Naive B cell (primary cell): ENCODE measurements around the gene ORM2. TPM values are rescaled to one million over a fixed set of nuclear protein-coding genes. Genes with fewer than 3 reads are reported as not detected.
"Not testable (repeated sequence)": the region's sequence is repeated elsewhere in the genome, so short reads cannot be mapped to it uniquely, and the experiment has no call there.

Experiments
- ATAC-seq, 2 donors: fragments of 150-1000 bp; cut with Tn5 transposase; 2 replicates each; pipeline ENCODE4 v1.10.0; 2021; ENCODE audit warnings: low read depth in 2 of 2, mild to moderate bottlenecking in 2 of 2, moderate library complexity in 2 of 2
- DNase-seq: peaks from one replicate; pipeline ENCODE4 v3.0.0; 2022
- H3K27ac Mint-ChIP-seq, 6 donors: one replicate each; pipeline ENCODE4 v1.8.0; 2020 to 2022; ENCODE audit warnings: mild to moderate bottlenecking in 6 of 6, mixed read lengths in 6 of 6, moderate library complexity in 5 of 6, inconsistent platforms in 2 of 6
- H3K27me3 Mint-ChIP-seq, 3 donors: one replicate each; pipeline ENCODE4 v1.8.0; 2021 to 2022; ENCODE audit warnings: mixed read lengths in 3 of 3, mild to moderate bottlenecking in 1 of 3
- H3K36me3 Mint-ChIP-seq, 2 donors: one replicate each; pipeline ENCODE4 v1.8.0; 2020 to 2022; ENCODE audit warnings: mixed read lengths in 2 of 2, inconsistent platforms in 1 of 2, mild to moderate bottlenecking in 1 of 2
- H3K4me1 Mint-ChIP-seq, 3 donors: one replicate each; pipeline ENCODE4 v1.8.0; 2020 to 2022; ENCODE audit warnings: mixed read lengths in 3 of 3, inconsistent platforms in 1 of 3, mild to moderate bottlenecking in 1 of 3, moderate library complexity in 1 of 3
- H3K4me3 Mint-ChIP-seq, 8 donors: one replicate each; pipeline ENCODE4 v1.8.0; 2020 to 2022; ENCODE audit warnings: mild to moderate bottlenecking in 8 of 8, mixed read lengths in 8 of 8, moderate library complexity in 8 of 8, inconsistent platforms in 2 of 8
- H3K9me3 Mint-ChIP-seq, 7 donors: one replicate each; pipeline ENCODE4 v1.8.0; 2020 to 2022; ENCODE audit warnings: mixed read lengths in 7 of 7, mild to moderate bottlenecking in 5 of 7, inconsistent platforms in 2 of 7, moderate library complexity in 1 of 7
- polyA plus RNA-seq, 6 donors: library from polyadenylated mRNA; unstranded; fragments of 300-500 nt; fragmentation: Illumina TruSeq; gene quantifications; one replicate each; pipeline ENCODE4 v1.2.3, GENCODE V29; 2021; ENCODE audit warnings: low read depth in 6 of 6

ORM2 gene
- polyA plus RNA-seq, 6 donors from 2014 or later: not detected

DNA sequence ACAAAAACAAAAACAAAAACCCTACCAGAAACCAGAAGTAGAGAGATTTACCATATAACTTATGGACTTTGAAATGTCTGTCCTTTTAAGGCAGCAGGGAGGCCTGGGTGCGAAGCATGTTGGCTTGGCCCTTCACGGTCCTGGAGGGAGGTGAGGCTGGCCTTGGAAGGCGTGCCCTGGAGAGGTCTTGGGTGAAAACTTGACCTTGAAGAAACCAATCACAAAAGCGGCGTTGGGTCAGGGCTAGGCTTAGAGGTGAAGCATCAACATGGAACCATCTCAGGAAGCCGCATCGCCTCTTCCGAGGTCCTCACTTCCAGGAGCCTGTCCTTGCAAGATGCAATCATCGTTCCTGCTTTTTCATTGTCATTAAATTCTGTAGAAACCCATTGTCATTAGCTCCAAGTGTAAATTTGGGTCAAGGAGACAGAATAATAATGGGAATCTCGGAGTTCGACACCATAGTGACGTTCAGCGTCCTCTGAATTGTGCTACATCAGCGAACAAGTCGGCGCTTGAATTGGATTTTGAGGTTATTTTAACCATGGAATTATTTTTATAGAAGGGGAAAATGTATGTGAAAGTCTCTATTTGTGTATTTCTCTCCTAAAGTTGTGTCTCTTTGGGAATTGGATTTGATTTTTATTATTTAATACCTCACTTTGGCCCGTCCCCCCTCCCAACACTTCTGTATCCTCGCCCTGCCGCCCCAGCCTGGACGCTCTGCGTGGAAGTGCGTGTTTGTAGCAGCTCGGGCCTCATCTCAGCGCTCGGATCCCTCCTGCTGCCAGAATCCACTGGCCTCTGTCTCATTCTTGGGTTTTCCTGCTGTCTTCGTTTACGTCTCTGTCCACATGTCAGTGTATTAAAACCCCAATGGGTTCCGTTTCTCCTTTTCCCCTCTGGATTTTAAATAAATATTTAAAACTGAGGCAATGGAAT, 17.8 kb upstream of the ORM2 start:
- H3K4me3 Mint-ChIP-seq: no peak overlapping the region
- peaks cover 0 to 5% (median 0%) of the 10 kb centered on the region in 3 donors for H3K27me3 Mint-ChIP-seq
- H3K9me3 Mint-ChIP-seq: peaks cover 0 to 6% (median 4%) of the 10 kb centered on the region in 7 donors
- no peak for ATAC-seq
- H3K4me1 Mint-ChIP-seq: no peaks in the 10 kb centered on the region
- peaks cover 0 to 6% of the 10 kb centered on the region in 2 donors for H3K36me3 Mint-ChIP-seq
- DNase-seq: no peak
- no peak overlapping the region for H3K27ac Mint-ChIP-seq

DNA sequence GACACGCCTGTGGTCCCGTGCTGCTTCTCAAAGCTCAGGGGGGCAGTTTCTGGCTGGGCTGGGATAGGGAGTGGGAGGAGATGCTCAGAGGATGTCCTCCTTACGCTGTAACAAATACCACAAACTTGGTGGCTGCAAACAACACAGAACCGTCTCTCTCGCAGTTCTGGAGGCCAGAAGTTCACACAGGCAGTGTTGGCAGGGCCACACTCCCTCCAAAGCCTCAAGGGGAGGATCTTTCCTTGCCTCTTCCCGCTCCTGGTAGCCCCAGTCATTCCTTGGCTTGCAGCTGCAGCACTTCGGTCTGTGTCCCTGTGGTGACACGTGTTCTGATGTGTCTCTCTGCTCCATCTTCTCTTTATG, 17.2 kb upstream of the ORM2 start:
- H3K27ac Mint-ChIP-seq: no peak overlapping the region
- no peaks in the 10 kb centered on the region for H3K4me1 Mint-ChIP-seq
- H3K27me3 Mint-ChIP-seq: peaks cover 0 to 4% (median 0%) of the 10 kb centered on the region in 3 donors
- H3K4me3 Mint-ChIP-seq: no peak overlapping the region
- no peak for ATAC-seq
- no peak for DNase-seq
- H3K9me3 Mint-ChIP-seq: peaks cover 0 to 6% (median 4%) of the 10 kb centered on the region in 7 donors
- peaks cover 0 to 6% of the 10 kb centered on the region in 2 donors for H3K36me3 Mint-ChIP-seq

DNA sequence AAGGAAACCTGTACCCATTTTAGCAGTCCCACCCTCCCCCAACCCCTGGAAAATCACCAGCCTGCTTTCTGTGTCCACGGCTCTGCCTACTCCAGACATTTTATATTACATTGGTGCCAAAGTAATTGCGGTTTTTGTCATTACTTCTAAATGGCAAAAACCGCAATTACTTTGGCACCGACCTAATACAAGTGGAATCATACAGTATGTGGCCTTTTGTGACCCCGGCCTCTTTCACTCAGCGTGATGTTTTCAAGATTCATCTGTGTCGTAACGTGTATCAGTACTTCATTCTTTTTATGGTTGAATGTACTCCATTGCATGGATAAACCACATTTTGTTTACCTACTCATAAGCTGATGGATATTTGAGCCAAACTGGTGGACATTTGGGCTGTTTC, 16.5 kb upstream of the ORM2 start:
- Mint-ChIP-seq H3K27me3 (peaks cover 0 to 4% (median 0%) of the 10 kb centered on the region in 3 donors), H3K4me3 (no peak overlapping the region), H3K27ac (no peak overlapping the region), H3K9me3 (peaks cover 0 to 6% (median 4%) of the 10 kb centered on the region in 7 donors), H3K36me3 (peaks cover 0 to 6% of the 10 kb centered on the region in 2 donors), H3K4me1 (no peaks in the 10 kb centered on the region)
- DNase-seq (no peak), ATAC-seq (no peak)

DNA sequence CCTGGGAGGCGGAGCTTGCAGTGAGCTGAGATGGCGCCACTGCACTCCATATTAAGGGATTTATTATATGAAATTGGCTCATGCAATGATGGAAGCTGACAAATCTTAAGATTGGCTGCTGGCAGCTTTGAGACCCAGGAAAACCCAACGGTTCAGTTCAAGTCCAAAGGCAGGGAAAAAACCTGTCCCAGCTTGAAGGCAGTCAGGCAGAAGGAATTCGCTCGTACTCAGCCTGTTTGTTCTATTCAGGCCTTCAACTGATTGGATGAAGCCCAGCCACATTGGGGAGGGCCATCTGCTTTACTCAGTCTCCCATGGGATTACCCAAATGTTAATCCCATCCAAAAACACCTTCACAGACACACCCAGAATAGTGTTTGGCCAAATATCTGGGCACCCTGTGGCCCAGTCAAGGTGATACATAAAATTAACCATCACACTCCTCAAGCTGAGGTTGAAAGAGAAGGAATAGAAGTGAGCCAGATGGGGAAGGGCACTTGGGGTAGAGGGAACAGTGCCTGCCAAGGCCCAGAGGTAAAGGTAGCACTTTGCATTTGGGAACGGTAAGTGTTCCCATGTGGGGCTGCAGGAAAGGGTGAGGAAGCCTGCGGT, 15.3 kb upstream of the ORM2 start:
- Mint-ChIP-seq H3K27ac (peak overlapping the region in 1 of 6 donors; percentile 15), H3K4me1 (no peaks in the 10 kb centered on the region), H3K4me3 (no peak overlapping the region), H3K9me3 (peaks cover 0 to 6% (median 4%) of the 10 kb centered on the region in 7 donors), H3K27me3 (peaks cover 0 to 11% (median 10%) of the 10 kb centered on the region in 3 donors), H3K36me3 (peaks cover 0 to 6% of the 10 kb centered on the region in 2 donors)
- no peak for ATAC-seq
- DNase-seq: no peak

DNA sequence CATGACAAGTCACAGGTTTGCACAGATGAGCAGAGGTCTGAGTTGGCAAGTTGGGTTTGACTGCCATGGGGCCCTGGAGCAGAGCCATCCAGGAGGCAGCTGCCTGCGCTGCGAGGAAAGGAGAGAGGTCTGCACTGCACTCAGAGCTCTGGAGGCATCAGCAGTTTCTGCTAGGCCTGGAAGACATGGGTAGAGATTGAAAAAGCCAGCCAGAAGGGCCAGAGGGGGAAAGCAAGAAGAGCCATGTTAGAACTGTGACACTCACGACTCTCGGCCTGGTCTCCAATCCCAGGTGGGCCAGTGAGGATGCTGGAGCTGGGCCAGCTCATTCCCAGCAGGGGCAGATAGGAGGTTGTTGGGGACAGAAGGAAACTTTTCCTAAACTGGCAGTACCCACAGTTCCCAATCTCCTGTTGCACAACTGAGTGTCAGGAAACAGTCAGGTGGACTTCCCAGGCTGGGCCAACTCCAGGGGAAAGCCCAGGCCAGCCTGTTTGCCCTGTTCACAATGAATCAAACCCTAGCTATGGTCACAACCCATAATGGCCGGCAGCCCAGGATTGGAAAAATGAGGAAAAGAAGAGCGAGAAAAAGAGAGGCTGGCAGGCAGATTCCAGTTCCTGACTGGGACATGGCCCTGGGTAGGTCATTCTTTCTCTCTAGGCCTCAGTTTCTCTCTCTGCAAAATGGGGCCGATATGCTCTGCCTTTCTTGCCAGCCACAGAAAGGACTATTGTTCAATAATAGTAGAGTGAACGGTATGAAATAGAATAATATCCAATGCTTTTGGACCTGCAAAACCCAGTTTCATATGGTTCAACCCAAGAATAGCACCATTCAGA, 14.6 kb upstream of the ORM2 start:
- no peak for ATAC-seq
- H3K27me3 Mint-ChIP-seq: peaks cover 0 to 14% (median 12%) of the 10 kb centered on the region in 3 donors
- H3K36me3 Mint-ChIP-seq: peaks cover 0 to 6% of the 10 kb centered on the region in 2 donors
- no peak for DNase-seq
- H3K9me3 Mint-ChIP-seq: peaks cover 0 to 6% (median 4%) of the 10 kb centered on the region in 7 donors
- H3K27ac Mint-ChIP-seq: peak overlapping the region in 2 of 6 donors; percentile 25 to 52
- no peaks in the 10 kb centered on the region for H3K4me1 Mint-ChIP-seq
- H3K4me3 Mint-ChIP-seq: no peak overlapping the region

DNA sequence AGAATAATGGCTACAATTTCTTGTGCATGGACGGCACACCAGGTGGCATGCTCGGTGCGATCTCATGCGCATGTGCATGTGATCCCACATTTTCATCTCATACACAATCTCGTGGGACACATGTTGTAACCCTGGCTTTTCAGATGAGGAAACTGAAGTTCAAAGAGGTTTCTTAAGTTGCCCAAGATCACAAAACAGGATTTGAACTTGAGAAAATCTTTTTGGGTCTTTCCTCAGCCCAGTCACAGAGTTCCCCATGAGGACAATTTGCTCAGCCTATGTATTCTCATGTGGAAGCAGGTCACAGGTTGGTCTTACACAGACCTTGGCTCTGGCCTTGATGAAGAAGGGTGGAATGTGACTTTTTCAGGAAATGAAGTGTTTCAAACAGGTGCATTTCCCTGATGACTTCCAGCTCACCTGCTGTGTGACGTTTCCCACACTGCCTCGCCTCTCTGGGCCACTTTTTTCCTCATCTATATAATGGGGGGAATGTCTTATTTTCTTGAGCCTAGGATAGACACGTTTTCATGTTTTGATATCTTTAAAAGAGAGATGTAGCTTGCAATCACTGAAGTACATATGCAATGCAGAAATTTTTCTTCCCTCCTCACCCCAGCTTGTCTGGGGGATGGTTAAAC, 13.8 kb upstream of the ORM2 start:
- H3K9me3 Mint-ChIP-seq: peaks cover 0 to 6% (median 4%) of the 10 kb centered on the region in 7 donors
- H3K27ac Mint-ChIP-seq: no peak overlapping the region
- ATAC-seq (no peak), DNase-seq (no peak)
- H3K36me3 Mint-ChIP-seq: peaks cover 0 to 6% of the 10 kb centered on the region in 2 donors
- H3K27me3 Mint-ChIP-seq: peaks cover 0 to 14% (median 12%) of the 10 kb centered on the region in 3 donors
- H3K4me3 Mint-ChIP-seq: no peak overlapping the region
- no peaks in the 10 kb centered on the region for H3K4me1 Mint-ChIP-seq

DNA sequence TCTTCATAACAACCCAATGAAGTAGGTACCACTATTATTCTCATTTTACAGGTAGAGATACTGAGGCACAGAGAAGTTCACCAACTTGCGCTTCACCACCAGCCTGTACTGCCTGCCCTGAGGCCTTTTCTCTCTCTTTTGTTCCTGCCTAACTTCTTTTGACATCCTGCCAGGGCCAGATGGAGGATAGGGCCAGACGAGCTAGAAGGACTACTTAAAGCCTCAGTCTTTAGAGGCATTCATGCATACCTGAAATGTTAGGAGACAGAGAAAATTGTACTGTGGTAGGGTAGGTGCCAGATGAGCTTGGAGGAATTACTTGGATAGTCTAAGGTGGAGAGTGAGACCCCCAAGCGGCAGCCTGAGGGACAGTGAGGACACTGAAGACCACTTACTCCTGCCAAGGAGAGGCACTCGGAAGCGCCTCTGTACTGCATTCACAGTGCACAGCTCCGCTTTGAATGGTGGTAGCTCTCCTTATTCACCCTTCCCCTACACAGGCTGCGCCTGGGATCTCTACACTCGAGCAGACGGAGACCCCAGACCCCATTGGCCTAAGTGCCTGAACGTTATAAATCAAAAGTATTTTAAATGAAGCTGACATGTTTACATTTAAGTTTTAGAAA, 13.0 kb upstream of the ORM2 start:
- peaks cover 0 to 6% (median 4%) of the 10 kb centered on the region in 7 donors for H3K9me3 Mint-ChIP-seq
- peaks cover 0 to 6% of the 10 kb centered on the region in 2 donors for H3K36me3 Mint-ChIP-seq
- ATAC-seq (no peak), DNase-seq (no peak)
- no peak overlapping the region for H3K4me3 Mint-ChIP-seq
- no peaks in the 10 kb centered on the region for H3K4me1 Mint-ChIP-seq
- no peak overlapping the region for H3K27ac Mint-ChIP-seq
- peaks cover 0 to 14% (median 12%) of the 10 kb centered on the region in 3 donors for H3K27me3 Mint-ChIP-seq

DNA sequence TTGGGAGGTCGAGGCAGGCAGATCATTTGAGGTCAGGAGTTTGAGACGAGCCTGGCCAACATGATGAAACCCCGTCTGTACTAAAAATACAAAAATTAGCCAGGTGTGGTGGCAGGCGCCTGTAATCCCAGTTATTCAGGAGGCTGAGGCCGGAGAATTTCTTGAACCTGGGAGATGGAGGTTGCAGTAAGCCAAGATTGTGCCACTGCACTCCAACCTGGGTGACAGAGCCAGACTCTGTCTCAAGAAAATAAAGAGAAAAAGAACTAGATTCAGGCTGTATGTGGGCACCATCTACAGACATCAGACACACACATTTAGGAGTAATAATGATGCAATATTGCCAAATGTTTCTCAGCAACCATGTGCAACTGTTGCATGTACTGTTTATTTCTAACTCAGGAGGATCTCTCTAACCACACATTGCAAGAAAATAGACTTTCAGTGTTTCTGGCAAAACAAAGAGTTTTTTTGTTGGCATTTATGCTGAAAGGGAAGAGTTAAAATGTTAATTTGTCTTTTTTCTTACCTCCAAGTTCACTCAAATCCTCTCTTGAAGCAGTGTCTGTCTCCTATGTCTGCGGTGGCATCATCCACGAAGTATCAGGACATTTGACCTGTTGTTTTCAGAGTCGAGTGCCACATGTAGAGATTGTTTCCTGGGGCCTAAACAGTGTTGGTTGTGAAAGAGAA, 11.9 kb upstream of the ORM2 start:
- Mint-ChIP-seq H3K27ac (no peak overlapping the region), H3K4me3 (no peak overlapping the region), H3K9me3 (peaks cover 0 to 6% (median 4%) of the 10 kb centered on the region in 7 donors), H3K4me1 (no peaks in the 10 kb centered on the region), H3K27me3 (peaks cover 0 to 14% (median 12%) of the 10 kb centered on the region in 3 donors), H3K36me3 (peaks cover 0 to 6% of the 10 kb centered on the region in 2 donors)
- ATAC-seq (no peak), DNase-seq (no peak)

DNA sequence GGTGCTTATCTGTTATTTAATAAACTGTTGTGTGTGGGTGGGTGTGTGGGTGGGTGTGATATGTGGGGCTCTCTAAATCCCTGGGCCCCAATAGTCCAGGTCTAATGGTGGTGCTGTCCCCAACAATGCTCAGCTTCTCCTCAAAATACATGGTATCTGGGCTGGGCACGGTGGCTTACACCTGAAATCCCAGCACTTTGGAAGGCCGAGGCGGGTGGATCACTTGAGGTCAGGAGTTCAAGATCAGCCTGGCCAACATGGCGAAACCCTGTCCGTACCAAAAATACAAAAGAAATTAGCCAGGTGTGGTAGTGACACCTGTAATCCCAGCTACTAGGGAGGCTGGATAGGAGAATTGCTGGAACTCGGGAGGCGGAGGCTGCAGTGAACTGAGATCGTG, 11.3 kb upstream of the ORM2 start:
- Mint-ChIP-seq H3K27ac (no peak overlapping the region), H3K4me3 (no peak overlapping the region), H3K36me3 (peaks cover 0 to 6% of the 10 kb centered on the region in 2 donors), H3K27me3 (peaks cover 0 to 14% (median 12%) of the 10 kb centered on the region in 3 donors), H3K4me1 (no peaks in the 10 kb centered on the region), H3K9me3 (peaks cover 0 to 6% (median 4%) of the 10 kb centered on the region in 7 donors)
- DNase-seq (no peak), ATAC-seq (no peak)

DNA sequence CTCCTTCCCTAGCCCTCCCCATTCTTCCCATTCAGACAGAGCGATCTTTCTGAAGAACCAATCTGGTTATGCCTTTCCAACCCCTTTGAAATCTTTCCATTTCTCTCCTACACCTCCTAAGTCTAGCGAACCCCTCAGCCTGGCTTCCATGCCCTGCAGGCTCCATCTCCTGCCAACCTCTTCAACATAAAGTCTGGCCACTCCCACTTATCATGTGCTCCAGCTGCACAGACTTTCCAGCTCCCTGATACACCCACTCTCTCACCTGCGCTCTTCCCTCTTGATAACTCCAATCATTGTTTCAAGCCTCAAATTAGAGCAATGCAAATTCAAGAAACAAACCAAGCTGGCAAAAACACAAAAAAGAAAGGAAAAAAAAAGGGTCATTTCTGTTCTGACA, 10.5 kb upstream of the ORM2 start:
- DNase-seq (no peak), ATAC-seq (no peak)
- H3K9me3 Mint-ChIP-seq: peaks cover 0 to 6% (median 4%) of the 10 kb centered on the region in 7 donors
- H3K36me3 Mint-ChIP-seq: peaks cover 0 to 6% of the 10 kb centered on the region in 2 donors
- no peak overlapping the region for H3K4me3 Mint-ChIP-seq
- peaks cover 0 to 14% (median 12%) of the 10 kb centered on the region in 3 donors for H3K27me3 Mint-ChIP-seq
- H3K4me1 Mint-ChIP-seq: no peaks in the 10 kb centered on the region
- H3K27ac Mint-ChIP-seq: peak overlapping the region in 1 of 6 donors; percentile 73

DNA sequence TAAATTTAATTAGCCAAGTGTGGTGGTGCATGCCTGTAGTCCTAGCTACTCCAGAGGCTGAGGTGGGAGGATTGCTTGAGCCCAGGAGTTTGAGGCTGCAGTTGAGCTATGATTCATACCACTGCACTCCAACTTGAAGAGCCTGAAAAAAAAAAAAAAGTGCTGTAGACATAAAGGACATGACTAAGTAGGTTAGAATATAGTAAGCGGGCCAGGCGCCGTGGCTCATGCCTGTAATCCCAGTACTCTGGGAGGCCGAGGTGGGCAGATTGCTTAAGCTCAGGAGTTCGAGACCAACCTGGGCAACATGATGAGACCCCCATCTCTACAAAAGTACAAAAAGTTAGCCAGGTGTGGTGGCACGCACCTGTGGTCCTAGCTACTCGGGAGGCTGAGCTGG, 9.0 kb upstream of the ORM2 start:
- H3K36me3 Mint-ChIP-seq, H3K9me3 Mint-ChIP-seq, H3K4me3 Mint-ChIP-seq, H3K4me1 Mint-ChIP-seq, H3K27ac Mint-ChIP-seq, ATAC-seq, DNase-seq: not testable (repeated sequence)
- H3K27me3 Mint-ChIP-seq: peaks cover 0 to 14% (median 12%) of the 10 kb centered on the region in 3 donors

DNA sequence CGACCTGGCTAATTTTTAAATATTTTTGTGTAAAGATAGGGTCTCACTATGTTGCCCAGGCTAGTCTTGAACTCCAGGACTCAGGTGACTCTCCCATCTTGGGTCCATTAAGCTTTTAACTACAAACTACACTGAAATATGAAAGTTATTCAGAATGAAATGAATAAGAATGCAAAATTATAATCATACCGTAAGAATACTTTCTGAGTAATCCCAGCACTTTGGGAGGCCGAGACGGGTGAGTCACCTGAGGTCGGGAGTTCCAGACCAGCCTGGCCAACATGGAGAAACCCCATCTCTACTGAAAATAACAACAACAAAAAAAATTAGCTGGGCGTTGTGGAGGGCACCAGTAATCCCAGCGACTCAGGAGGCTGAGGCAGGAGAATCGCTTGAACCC, 7.9 kb upstream of the ORM2 start:
- no peaks in the 10 kb centered on the region for H3K9me3 Mint-ChIP-seq
- H3K27me3 Mint-ChIP-seq: peaks cover 0 to 14% (median 12%) of the 10 kb centered on the region in 3 donors
- H3K36me3 Mint-ChIP-seq: no peaks in the 10 kb centered on the region
- DNase-seq (no peak), ATAC-seq (no peak)
- H3K27ac Mint-ChIP-seq: no peak overlapping the region
- H3K4me3 Mint-ChIP-seq: no peak overlapping the region
- no peaks in the 10 kb centered on the region for H3K4me1 Mint-ChIP-seq
